Measurements from ENCODE around the gene FBXO27. TPM values are rescaled to one million over a fixed set of nuclear protein-coding genes. Genes with fewer than 3 reads are reported as not detected.

Gene FBXO27, protein sequence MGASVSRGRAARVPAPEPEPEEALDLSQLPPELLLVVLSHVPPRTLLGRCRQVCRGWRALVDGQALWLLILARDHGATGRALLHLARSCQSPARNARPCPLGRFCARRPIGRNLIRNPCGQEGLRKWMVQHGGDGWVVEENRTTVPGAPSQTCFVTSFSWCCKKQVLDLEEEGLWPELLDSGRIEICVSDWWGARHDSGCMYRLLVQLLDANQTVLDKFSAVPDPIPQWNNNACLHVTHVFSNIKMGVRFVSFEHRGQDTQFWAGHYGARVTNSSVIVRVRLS
- 144 TPM for total RNA-seq

DNA sequence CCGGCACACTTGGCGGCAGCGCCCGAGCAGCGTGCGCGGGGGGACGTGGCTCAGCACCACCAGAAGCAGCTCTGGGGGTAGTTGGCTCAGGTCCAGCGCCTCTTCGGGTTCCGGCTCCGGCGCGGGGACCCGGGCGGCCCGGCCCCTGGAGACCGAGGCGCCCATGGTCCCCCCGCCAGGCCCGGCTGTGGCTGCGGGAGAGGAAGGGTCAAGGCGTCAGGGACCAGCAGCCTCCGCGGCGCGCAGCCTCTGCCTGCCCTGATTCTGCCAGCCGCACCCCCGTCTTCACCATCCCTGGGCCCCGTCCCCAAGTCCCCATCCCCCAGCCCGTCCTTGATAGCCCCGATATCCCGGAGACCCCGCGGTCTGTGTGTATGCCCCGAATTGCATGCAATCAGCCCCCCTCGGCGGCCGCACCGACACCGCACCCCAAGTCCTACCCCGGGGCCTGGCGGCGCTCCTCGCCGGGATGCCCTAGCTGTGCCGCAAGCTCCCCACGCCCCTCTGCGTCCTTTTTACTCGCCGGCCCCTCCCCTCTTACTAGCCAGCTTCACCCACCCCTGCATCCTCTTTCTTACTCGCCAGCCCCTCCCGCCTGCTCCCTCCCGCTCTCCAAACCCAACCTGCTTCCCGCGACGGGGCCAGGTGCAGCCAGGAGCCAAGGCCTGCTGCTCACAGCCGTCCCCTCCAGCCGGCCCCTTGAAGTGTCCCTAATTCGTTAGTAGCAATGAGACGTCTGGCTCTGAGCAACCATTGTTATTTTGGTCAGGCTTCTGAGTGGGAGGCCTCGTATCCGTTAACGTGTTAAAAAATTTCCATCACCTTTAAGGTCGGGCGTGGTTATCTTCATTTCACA, at the start of gene FBXO27:
TSS of gene FBXO27 (minus strand) at position 487 of the 856 bp plus-strand sequence. CDS start at position 165, 322 bp downstream.
- peaks cover under 1 to 6% of the 10 kb centered on the region in 2 donors for H3K36me3 ChIP-seq
- H3K9me3 ChIP-seq: no peaks in the 10 kb centered on the region
- H3K27me3 ChIP-seq: no peaks in the 10 kb centered on the region
- TF ChIP-seq, protein P1, sequence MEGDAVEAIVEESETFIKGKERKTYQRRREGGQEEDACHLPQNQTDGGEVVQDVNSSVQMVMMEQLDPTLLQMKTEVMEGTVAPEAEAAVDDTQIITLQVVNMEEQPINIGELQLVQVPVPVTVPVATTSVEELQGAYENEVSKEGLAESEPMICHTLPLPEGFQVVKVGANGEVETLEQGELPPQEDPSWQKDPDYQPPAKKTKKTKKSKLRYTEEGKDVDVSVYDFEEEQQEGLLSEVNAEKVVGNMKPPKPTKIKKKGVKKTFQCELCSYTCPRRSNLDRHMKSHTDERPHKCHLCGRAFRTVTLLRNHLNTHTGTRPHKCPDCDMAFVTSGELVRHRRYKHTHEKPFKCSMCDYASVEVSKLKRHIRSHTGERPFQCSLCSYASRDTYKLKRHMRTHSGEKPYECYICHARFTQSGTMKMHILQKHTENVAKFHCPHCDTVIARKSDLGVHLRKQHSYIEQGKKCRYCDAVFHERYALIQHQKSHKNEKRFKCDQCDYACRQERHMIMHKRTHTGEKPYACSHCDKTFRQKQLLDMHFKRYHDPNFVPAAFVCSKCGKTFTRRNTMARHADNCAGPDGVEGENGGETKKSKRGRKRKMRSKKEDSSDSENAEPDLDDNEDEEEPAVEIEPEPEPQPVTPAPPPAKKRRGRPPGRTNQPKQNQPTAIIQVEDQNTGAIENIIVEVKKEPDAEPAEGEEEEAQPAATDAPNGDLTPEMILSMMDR (IDR thresholded peaks at IDR 0.05): no peak
- H3K4me3 ChIP-seq: peak within 1 kb of the TSS; percentile 62 to 78
- intact Hi-C loops (cut with DNase I): loop anchor here (5.0 kb wide), 1 partner anchor 70 kb away; no protein-coding TSS in a partner anchor
- H3K4me1 ChIP-seq: peaks cover 0 to 7% of the 10 kb centered on the region in 2 donors
- H3K27ac ChIP-seq: peak within 1 kb of the TSS; percentile 16 to 78
- peak in 1 of 2 donors; percentile 67 for DNase-seq (ENCODE audit: low spot score in 2 of 2)

DNA sequence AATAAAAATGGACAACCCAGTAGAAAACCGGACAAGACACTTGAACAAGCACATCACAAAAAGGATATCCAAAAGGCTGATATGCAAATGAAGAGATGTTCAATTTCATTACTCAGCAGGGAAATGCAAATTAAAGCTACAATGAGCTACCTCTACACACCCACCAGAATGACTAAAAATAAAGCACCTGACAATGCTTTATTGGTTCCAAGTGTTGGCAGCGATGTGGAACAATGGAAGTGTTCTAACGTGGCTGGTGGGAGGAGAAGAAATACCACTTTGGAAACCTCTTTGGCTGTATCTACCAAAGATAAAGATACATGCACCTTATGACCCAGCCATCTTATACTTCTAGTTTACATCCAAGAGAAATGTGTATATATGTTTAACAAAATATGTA, 48.1 kb upstream of the FBXO27 start:
- no peak for DNase-seq (ENCODE audit: low spot score in 2 of 2)
- peaks cover 0 to 6% of the 10 kb centered on the region in 2 donors for H3K4me1 ChIP-seq
- H3K27ac ChIP-seq: no peak overlapping the region
- intact Hi-C loops (cut with DNase I): no loop called here
- TF ChIP-seq, protein P1 (IDR thresholded peaks at IDR 0.05): no peak
- no peaks in the 10 kb centered on the region for H3K9me3 ChIP-seq
- H3K36me3 ChIP-seq: no peaks in the 10 kb centered on the region
- no peak overlapping the region for H3K4me3 ChIP-seq
- H3K27me3 ChIP-seq: peaks cover 19% of the 10 kb centered on the region

DNA sequence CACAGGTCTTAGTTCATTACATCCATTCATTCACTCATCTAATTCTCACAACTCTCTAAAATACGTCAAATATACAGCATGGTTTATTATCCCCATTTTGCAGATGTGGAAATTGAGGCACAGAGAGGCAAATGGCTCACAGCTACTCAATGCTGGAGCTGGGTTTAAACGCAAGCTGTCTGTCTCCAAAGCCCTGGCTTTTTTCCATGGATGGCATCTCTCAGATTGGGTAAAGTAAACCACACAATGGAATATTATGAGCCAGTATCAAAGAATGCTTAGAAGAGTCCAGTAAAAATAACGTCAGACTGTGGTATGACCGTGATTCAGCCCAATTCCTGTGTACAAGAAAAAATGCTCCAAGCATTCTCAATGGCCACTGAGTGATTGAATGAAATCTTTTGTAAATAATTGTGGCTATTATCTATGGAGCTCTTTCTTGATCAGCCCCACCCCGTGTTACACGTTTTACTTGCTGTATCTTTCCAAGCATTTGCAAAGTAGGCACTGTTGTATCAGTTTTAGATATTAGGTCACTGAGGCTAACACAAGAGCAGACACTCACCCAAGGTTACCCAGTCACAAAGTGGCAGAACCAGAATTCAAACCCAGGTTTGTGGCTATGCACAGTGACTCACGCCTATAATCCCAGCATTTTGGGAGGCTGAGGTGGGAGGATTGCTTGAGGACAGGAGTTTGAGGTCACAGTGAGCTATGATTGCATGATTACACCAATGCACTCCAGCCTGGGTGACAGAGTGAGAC, 46.3 kb upstream of the FBXO27 start:
- intact Hi-C loops (cut with DNase I): no loop called here
- Histone ChIP-seq H3K9me3 (no peaks in the 10 kb centered on the region), H3K27me3 (peaks cover 3% of the 10 kb centered on the region), H3K27ac (no peak overlapping the region), H3K4me3 (no peak overlapping the region), H3K4me1 (no peaks in the 10 kb centered on the region), H3K36me3 (no peaks in the 10 kb centered on the region)
- TF ChIP-seq, protein P1 (IDR thresholded peaks at IDR 0.05): no peak
- no peak for DNase-seq (ENCODE audit: low spot score in 2 of 2)

DNA sequence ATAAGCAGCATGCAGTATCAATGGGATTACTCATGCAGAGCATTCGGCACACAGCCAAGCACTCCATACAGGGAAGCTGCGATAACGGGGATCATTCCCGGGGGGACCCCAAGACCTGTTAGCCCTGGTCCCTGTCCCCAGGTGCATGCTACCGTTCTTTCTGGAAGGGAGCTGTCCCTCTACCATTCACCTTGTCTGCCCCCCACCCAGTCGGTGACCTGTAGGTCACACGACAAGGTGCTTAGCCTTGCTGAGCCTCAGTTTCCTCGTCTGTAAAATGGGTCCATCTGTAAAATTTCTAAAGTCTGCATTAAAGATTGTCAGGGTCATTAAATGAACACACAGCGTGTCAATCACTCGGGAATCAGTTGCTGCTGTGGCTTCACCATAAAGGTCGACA, 45.0 kb upstream of the FBXO27 start:
- no peaks in the 10 kb centered on the region for H3K4me1 ChIP-seq
- H3K36me3 ChIP-seq: no peaks in the 10 kb centered on the region
- no peaks in the 10 kb centered on the region for H3K27me3 ChIP-seq
- H3K27ac ChIP-seq: no peak overlapping the region
- H3K4me3 ChIP-seq: no peak overlapping the region
- no peaks in the 10 kb centered on the region for H3K9me3 ChIP-seq
- TF ChIP-seq, protein P1 (IDR thresholded peaks at IDR 0.05): no peak
- intact Hi-C loops (cut with DNase I): no loop called here
- no peak for DNase-seq (ENCODE audit: low spot score in 2 of 2)

DNA sequence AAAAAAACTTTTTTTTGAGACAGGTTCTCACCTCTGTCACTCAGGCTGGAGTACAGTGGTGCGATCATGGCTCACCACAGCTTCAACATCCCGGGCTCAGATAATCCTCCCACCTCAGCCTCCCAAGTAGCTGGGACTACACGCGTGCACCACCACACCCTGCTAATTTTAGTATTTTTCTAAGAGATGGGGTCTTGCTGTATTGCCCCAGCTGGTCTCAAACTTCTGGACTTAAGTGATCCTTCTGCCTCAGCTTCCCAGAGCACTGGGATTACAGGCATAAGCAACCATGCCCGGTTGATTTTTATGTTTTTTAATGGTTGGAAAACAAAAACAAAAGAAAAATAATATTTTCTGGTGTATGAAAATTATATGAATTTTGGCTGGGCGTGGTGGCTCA, 42.6 kb upstream of the FBXO27 start:
- intact Hi-C loops (cut with DNase I): no loop called here
- Histone ChIP-seq H3K27me3 (no peaks in the 10 kb centered on the region), H3K4me3 (no peak overlapping the region)

More for the DNA sequence above, 42.6 kb upstream of the FBXO27 start:
- H3K27ac ChIP-seq: no peak overlapping the region
- H3K36me3 ChIP-seq: no peaks in the 10 kb centered on the region
- H3K9me3 ChIP-seq: no peaks in the 10 kb centered on the region
- TF ChIP-seq, protein P1 (IDR thresholded peaks at IDR 0.05): no peak
- H3K4me1 ChIP-seq: no peaks in the 10 kb centered on the region
- no peak for DNase-seq (ENCODE audit: low spot score in 2 of 2)

Data from ascending aorta (tissue), 2 donors.